D721Med (cell line): ENCODE measurements around the gene TSPAN16.
"Not testable (repeated sequence)": the region's sequence is repeated elsewhere in the genome, so short reads cannot be mapped to it uniquely, and the experiment has no call there.

Experiments used
- DNase-seq: peaks from one replicate; pipeline ENCODE4 v3.0.0; 2011; ENCODE audit warnings: low spot score; ENCODE audit not compliant: insufficient read length
- FAIRE-seq: peaks from 2 replicates; lab custom pipeline; 2011; peaks lifted over from hg19 to GRCh38; lab: Jason Lieb, UNC
- CTCF ChIP-seq: IDR thresholded peaks from 2 replicates; pipeline ENCODE4 v1.5.1; 2012; ENCODE audit warnings: mild to moderate bottlenecking, control low read depth; ENCODE audit not compliant: insufficient read depth; ENCODE audit errors: missing control alignments

The TSPAN16 gene

GRCh38 chr19:11324748-11325389 is 28.9 kb downstream of the TSPAN16 start:
- FAIRE-seq (no peak), DNase-seq (no peak)
- no peak for TF ChIP-seq CTCF

GRCh38 chr19:11325544-11325943 is 29.6 kb downstream of the TSPAN16 start:
- TF ChIP-seq CTCF, result no peak
- no peak for FAIRE-seq
- no peak for DNase-seq

GRCh38 chr19:11330127-11330526 is 34.2 kb downstream of the TSPAN16 start:
- no peak for DNase-seq
- no peak for TF ChIP-seq CTCF
- no peak for FAIRE-seq

- FAIRE-seq (no peak), DNase-seq (no peak)
- TF ChIP-seq CTCF, result no peak
Observed at GRCh38 chr19:11331502-11331901, 35.5 kb downstream of the TSPAN16 start.

GRCh38 chr19:11332822-11333221 is 36.9 kb downstream of the TSPAN16 start:
- TF ChIP-seq CTCF, result no peak
- DNase-seq (no peak), FAIRE-seq (no peak)

- not testable (repeated sequence) for FAIRE-seq
Observed at GRCh38 chr19:11333838-11334237, 37.9 kb downstream of the TSPAN16 start.

GRCh38 chr19:11335449-11336146 is 39.6 kb downstream of the TSPAN16 start:
- DNase-seq, result no peak
- TF ChIP-seq CTCF, result no peak
- no peak for FAIRE-seq

More at GRCh38 chr19:11333838-11334237, 37.9 kb downstream of the TSPAN16 start:
- DNase-seq, result not testable (repeated sequence)
